GM19351 (cell line): ENCODE data around the gene TRAPPC2B.

Experiments
- ATAC-seq: cut with Tn5 transposase; IDR thresholded peaks from one replicate; pipeline ENCODE4 v1.9.1; 2021; ENCODE audit warnings: mild to moderate bottlenecking, moderate library complexity; ENCODE audit not compliant: unreplicated experiment

The TRAPPC2B gene

DNA sequence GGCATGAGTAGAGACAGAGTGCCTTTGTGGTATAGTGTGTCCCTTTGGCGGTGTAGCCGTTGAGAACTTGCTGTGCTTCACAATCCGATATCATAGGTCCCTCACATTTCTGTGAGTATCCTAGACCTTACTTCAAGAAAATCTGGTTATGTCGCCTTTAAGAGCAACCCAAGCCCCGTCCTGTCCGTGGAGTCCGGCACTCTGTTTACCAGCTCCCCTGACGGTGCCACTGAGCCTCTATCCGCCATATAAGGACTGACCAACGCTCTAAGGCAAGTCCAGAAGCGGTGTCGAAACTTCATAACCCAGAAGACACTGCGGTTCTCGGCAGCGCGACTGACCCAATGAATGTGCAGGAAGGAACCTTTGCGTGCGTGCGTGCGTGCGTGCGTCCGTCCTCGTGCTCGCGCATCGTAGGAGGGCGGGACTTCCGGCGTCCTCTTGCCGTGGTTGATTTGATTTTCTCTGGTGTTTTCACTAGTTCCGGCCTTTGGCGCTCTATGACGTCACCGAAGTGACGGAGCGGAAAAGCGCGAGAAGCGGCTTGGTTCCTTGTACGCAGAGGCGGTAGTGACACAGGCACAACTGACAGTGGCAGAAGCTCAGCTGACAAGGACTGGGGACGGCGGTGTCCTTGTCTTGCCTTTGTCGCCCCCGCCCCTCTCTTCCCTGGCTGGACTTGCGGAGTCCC is at the start of gene TRAPPC2B, which contains the start of gene ZNF547:
TSS of gene TRAPPC2B (plus strand) at position 555 of the 691 bp plus-strand sequence. CDS start 1,283 bp downstream, outside the sequence.
TSS of gene ZNF547 (plus strand) at position 555 of the 691 bp plus-strand sequence. CDS start 5,005 bp downstream, outside the sequence.
- ATAC-seq: peak; percentile 95

- ATAC-seq: no peak
Measured at GRCh38 chr19:57314146-57314545, 49.2 kb upstream of the TRAPPC2B start.

GRCh38 chr19:57317503-57317902 is 45.8 kb upstream of the TRAPPC2B start:
- no peak for ATAC-seq

GRCh38 chr19:57319869-57320179 is 43.5 kb upstream of the TRAPPC2B start:
- ATAC-seq: no peak

- peak; percentile 96 for ATAC-seq
Measured at GRCh38 chr19:57320180-57321084, 42.9 kb upstream of the TRAPPC2B start, which contains the start of gene ZNF543. Gene ZNF543, plus strand, starts transcription at chr19:57320472. Its CDS starts 382 bp downstream, at chr19:57320854.

GRCh38 chr19:57321116-57321515 is 42.2 kb upstream of the TRAPPC2B start:
- ATAC-seq: no peak

- ATAC-seq: no peak
Measured at GRCh38 chr19:57321751-57322150, 41.6 kb upstream of the TRAPPC2B start.

DNA sequence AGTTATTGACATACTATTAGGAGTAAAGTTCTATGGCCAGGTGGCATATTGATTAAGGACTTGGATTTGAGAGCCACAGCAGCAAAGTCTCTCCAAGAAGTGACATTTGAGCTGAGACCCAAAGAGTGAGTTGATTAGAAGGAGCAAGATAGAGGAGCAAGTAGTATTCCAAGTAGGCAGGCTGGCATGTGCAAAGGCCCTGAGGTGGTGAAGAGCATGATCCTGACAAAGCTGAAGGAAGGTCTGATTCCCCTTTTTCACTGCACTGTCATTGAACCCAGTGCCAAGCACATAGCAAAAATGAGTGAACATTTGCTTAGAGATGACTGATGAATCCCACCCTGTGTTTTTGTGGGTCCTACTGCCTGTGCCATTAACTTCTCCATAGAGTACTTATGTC is 38.4 kb upstream of the TRAPPC2B start:
- ATAC-seq: no peak

GRCh38 chr19:57327993-57328392 is 35.4 kb upstream of the TRAPPC2B start:
- no peak for ATAC-seq

GRCh38 chr19:57334191-57334590 is 29.2 kb upstream of the TRAPPC2B start:
- no peak for ATAC-seq

GRCh38 chr19:57338877-57339276 is 24.5 kb upstream of the TRAPPC2B start:
- no peak for ATAC-seq

DNA sequence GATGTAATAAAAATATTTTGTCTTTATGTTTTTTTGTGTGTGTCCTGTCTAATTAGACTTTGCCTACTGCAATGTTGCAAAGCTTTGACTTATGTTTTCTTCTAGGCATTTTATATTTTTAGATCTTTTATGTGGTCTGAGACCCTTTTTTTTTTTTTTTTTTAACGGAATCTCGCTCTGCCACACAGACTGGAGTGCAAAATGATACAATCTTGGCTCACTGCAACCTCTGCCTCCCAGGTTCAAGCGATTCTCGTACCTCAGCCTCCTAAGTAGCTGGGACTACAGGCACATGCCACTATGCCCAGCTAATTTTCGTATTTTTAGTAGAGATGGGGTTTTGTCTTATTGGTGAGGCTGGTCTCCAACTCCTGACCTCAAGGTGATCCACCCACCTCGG is 20.8 kb upstream of the TRAPPC2B start:
- ATAC-seq: no peak

- ATAC-seq: no peak
Measured at GRCh38 chr19:57348136-57348535, 15.2 kb upstream of the TRAPPC2B start.

GRCh38 chr19:57350877-57351805 is 12.2 kb upstream of the TRAPPC2B start, which contains the start of gene ZNF304:
Gene ZNF304, plus strand, starts transcription at chr19:57351271. Its CDS starts 394 bp downstream, at chr19:57351665.
- peak; percentile 98 for ATAC-seq

DNA sequence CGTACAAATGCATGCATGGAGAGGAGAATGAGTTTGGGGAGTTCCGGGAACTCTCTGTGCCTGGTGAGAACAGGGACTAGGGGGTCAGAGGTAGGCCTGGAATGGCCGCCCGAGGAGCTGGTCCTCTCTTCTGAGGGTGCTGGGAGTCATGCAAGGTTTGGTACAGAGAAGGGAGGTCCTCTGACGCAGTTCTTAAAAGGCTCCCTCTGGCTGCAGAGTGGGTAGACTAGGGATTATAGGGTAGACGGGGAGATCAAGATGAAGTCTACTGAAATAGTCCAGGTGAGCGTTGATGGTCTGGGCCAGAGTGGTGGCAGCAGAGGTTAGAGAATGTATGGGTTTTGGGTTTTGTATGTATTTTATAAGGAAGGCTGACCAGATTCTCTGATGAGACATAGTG is 11.5 kb upstream of the TRAPPC2B start:
- no peak for ATAC-seq

DNA sequence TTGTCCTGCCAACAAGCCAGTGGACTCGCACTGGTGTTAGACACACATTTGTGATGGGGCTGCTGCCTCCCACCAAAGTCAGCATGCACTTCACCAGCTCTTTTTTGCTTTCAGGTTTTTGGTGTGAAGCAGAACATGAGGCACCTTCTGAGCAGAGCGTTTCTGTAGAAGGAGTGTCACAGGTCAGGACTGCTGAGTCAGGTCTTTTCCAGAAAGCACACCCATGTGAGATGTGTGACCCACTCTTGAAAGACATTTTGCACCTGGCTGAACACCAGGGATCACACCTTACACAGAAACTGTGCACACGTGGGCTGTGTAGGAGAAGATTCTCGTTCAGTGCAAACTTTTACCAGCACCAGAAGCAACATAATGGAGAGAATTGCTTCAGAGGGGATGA is 7.4 kb upstream of the TRAPPC2B start:
- ATAC-seq: no peak

DNA sequence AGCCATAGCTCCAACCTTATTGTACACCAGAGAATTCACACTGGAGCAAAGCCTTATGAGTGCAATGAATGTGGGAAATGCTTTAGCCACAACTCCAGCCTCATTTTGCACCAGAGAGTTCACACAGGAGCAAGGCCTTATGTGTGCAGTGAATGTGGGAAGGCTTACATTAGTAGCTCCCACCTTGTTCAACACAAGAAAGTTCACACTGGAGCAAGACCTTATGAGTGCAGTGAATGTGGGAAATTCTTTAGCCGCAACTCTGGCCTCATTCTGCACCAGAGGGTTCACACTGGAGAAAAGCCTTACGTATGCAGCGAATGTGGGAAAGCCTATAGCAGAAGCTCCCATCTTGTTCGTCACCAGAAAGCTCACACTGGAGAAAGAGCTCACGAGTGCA is 5.9 kb upstream of the TRAPPC2B start:
- ATAC-seq: no peak

DNA sequence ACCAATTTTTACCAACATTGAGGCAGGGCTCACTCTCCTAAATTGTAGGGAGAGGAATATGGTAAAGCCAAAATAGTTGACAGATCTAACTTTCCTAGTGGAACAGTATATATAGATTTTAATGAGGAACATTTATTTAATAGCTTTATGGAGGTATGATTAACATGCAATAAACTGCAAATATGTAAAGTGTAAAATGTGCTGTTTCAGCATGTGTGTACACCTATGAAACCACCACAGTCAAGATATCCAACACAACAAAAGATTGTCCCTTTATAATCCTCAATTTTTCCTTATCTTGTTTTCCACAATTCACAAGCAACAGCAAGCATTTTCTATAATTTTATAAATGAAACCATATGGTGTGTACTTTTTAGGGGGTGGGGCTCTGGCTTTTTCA is 4.1 kb upstream of the TRAPPC2B start:
- ATAC-seq: no peak

DNA sequence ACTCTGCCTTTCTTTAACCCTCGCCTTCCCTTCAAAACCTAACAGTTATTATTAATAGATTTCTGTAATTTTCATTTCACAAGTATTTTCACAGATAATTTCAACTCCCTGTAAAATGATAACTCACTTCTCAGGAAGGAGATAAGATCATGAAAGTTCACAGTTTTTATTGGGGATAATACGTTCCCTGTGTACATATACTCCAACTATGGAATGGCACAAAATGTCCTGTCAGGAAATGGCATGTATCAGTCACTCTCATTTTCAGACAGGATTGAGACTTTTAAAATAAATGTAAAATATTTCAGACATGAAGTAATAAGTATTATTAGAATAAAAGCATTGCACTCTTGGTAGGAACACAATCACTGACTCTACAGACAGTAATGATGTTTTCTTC is 932 bp upstream of the TRAPPC2B start:
- ATAC-seq: no peak

- no peak for ATAC-seq
Measured at GRCh38 chr19:57363688-57364181, 384 bp downstream of the TRAPPC2B start.

DNA sequence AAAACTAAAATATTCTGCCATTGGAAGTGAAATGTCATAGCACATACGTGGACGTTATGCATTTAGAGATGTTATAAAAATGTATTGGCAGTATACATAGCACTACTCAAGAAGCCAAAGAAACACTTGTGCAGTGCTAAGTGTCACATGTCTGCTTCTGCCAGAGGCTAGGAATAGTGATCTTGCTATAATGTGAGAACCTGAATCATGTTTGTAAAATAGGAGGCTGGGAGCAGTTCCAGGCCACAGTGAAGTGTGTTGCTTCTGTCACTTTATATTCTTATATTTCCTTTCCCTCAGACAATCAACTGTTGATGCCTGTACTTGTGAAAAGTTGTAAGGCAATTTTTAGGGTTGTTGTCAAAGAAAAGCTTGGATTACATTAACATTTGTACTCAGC is 3.4 kb downstream of the TRAPPC2B start:
- no peak for ATAC-seq
